ENCODE measurements around the gene UGCG.
A peak's percentile ranks its signal among the peaks of the same experiment; 100 is the strongest.
"Not testable (repeated sequence)": the region's sequence is repeated elsewhere in the genome, so short reads cannot be mapped to it uniquely, and the experiment has no call there.

UGCG gene

DNA sequence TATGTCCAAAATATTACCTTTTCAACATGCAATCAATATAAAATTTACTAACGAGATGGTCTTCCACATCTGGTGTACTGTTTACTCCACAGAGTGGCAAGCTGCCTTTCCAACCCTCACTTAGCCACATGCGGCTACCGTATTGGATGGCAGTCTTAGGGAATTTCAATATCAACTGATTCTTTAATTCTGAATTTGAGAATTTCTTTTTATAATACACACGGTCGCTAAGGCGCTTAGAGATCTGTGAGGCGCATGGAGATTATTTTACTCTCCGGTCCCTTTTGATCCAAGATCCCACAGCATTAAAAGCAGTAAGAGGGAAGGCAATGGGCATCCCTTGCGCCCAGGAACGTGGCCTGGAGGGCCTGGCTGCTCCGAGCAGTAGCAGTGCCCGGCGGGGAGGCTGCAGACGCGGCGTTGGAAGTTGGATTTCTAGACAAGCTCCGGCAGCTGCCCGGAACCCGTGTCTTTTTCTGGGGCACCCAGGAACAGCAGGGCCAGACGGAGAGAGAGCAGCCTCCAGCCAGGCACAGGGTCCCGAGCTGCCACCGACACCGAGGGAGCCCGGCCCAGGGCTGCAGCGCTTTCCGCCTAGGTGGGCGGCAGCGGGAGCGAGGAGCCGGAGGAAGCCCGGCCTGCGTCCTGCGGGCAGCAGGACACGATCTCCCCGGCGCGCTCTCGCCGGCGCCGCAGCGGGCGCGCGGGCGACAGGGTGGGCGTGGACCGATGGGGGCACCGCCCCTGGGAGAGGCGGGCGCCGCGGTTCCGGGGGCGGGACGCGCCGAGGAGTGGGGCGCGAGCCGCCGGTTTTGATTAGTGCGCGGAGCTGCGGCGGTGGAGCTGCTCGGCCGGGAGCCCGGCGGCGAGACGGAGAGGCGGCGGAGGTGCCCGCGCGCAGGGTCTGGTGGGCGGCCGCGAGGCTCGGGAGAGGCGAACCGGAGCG is at the start of gene UGCG:
UGCG (plus strand) TSS at position 819 of the 946 bp plus-strand sequence. CDS start 402 bp downstream, outside the sequence.
- DNase-seq = peak; percentile 95

DNA sequence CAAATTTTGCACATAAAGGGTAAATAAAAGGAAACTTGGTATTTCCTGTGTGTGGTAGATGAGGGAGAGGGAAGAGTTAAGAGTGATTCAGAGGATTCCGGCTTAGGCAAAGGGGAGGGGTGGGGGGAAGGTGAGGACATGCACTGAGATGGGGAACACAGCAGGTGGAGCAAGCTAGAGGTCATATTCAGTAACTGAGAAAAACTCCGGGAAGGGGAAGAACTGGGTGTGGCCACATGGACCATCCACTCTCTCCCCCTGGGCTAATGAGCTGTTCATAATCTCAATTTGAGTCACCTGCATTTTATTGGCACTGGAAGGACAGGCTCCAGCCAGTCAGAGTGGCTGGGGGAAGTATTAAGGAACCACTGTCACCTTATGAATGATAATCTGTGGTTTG is 45.1 kb upstream of the UGCG start:
- no peak for DNase-seq

DNA sequence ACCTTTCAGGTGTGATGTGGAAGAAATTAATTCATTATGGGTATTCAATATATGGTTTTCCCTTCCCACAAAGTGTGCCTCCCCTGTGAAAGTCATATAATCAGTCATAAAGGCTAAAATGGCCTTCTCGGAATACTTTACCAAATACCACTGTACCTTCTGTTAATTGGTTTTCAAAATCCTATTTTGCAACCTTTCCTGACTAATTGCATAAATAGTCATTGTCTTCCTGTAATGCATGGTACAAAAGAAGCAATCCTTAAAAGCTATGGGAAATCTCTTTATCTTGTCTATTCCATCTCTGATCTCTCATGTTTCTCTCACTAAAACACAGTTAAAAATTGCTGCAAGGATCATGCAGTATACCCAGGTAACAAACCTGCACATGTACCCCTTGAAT is 44.3 kb upstream of the UGCG start:
- no peak for DNase-seq

DNA sequence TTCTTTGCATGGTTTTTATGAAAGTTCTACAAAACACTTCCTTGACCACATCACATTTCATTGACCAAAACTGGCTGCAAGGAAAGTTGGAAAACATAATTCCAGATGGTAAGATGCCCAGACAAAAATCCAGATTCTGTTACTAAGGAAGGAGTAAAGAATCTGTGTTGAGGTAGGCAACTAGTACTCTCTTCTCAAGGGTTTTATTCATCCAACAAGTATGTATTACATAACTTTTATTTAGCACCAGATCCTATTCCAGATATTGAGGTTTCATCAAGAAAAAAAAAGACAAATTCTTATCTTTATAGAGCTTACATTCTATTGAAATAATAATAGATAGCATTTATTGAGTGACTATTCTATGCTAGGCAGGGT is 43.2 kb upstream of the UGCG start:
- no peak for DNase-seq

DNA sequence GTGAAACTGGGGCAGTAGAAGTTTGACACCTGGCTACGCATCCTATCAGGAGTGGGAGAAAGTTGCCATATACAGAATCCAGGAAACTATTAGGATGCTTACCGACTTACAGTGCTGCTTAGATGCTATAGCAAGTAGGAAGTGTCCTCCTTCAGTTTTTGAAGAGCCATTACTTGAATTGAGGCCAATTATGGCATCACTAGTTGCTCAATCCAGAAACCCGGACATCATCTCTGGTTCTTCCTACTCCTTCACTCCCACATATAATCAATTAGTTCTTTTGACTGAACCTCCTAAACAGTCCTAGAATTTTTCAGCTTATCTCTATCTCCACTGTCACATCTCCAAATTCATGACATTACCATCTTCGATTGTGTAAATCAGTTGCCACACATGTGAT is 41.8 kb upstream of the UGCG start:
- no peak for DNase-seq

DNA sequence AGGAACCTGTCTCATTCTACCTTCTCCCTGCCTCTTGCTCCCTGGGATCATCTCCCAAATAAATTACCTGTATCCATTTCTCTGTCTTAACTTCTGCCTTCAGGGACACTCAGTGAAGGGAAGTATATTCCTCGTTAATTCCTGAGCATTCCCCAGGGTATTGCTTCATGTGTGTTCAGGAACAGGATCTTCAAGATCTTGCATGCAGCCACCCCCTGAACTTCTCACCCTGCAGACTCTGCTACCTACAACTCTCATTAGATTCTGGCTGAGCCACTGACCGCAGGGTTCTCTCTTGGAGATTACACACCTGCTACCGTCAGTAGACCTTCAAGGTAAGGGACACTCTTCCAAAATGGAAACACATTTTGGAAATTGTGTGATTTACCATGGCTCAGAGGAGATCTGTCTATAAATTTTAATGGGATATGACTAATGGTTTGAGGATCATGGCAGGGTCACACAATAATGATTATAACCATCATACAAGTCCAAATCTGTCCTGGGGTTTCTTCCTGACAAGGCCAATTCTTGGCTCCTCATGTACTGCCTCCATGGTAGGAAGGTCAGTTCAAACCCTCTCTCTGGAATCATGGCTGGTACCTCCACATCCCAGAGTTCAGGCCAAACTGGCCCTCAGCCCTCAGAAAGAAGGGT is 38.9 kb upstream of the UGCG start:
- no peak for DNase-seq

DNA sequence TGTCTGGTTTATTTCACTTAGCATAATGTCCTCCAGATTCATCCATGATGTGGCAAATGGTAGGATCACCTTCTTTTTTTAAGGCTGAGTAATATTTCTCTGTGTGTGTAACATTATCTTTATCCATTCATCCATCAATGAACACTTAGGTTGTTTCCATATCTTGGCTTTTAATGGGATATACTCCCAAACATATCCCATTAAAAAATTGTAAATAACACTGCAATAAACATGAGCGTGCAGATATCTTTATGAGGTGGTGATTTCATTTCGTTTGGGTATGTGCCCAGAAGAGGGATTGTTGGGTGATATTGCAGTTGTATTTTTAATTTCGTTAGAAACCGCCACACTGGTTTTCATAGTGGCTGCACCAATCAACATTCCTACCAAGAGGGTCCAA is 36.2 kb upstream of the UGCG start:
- no peak for DNase-seq

DNA sequence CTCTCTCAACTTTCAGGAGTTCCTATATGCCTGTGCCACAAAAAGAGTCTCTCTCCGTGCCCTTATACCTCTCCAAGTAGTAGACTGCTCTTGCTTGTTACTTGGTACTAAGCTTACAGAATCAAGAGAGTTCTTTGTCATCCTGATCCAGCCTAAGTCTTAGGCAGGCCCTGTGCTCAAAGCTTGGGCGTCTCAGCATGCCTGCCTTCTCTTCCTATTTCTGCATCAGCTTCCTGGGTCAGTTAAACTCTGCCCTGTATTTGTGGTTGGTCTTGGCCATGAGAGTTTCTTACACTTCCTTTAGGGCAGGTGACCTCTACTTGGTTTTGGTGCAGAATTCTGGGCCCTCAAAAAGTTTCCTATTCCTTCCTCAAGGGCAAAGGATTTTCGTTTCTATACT is 33.0 kb upstream of the UGCG start:
- DNase-seq = no peak

DNA sequence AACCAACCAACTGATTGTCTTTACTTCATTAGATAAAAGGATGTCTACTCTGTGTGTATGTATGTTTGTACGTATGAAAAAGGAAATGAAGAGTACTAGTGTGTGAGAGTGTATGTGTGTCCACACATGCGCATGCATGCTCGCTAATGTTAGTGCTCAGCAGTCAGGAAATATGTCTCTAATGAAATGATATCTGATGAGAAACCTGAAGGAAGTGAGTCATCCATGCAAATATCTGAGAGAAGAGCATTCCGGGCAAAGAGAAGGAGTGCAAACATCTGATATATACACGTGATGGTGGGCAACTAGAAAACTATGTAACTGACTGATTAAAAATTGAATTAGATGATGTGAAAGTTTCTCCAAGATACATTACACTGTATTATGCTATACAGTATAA is 29.6 kb upstream of the UGCG start:
- DNase-seq = no peak

DNA sequence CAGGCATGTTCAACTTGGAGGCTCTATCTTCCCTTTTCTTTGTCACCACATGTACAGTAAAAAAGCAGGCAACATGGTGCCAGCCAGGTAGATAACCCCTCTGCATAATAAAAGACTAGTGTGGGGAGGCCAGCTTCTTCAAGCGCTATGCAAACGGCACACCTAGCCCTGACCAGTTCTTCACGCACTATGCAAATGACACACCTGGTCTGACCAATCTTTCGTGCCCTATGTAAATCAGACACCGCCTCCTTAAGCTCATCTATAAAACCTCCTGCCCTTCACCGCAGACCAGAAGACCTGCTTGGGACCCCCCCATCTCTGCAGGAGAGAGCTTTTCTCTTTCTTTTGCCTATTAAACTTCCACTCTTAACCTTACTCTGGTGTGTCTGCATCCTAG is 28.1 kb upstream of the UGCG start:
- DNase-seq = no peak

DNA sequence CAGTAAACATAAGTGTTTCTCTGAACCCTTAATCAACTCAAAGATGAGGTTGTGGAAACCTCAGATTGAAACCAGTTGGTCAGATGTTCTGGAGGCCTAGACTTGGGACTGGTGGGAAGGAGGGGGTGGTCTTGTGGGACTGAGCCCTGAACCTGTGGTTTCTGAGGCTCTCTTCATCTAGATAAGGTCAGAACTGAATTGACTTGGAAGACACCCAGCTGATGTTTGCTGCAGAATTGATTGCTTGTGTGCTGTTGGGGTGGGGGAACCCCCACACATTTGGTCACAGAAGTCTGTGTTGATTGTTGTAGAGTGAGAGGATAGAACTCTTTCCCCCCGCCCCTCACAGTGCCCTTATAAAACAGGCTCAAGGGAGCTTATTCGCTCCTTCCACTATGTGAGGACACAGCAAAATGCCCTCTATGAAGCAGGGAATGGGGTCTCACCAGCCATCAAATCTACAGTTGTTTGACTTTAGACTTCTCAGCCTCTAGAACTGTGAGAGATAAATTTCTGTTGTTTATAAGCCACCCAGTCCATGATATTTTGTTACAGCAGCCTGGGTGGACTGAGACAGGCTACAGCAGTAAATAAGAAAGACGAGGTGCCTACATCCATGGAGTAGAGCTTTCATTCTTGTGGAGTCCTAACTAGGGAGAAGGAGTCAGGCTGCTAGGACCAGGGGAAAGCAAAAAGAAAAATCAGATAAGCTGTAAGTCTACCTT is 25.7 kb upstream of the UGCG start:
- no peak for DNase-seq

DNA sequence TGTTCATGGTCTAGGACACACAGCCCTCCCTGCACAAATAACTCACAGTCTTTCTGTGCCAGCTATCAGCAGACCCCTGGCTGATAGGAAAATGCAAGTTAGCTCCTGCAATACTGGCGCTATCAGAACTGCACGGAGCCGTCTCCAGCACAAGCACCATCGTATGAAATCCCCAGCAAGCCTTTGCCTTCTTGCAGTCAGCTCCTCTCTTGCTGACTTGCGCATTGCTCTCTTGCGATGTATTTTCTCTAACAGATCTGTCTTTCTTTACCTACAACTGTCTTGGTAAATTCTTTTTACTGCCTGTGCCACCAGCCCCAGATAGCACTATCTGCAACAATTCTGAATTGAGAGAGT is 25.1 kb upstream of the UGCG start:
- no peak for DNase-seq

DNA sequence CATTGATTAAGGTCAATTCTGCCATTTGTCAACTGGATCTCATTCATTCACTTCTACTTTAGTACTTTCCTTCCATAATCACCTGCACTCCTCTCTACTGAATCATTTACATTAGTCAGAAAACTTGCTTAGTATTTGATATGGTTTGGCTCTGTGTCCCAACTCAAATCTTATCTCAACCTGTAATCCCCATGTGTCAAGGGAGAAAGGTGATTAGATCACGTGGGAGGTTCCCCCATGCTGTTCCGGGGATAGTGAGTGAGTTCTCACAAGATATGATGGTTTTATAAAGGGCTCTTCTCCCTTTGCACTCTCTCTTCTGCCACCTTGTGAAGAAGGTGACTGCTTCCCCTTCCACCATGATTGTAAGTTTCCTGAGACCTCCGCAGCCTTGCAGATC is 23.7 kb upstream of the UGCG start:
- DNase-seq = no peak

DNA sequence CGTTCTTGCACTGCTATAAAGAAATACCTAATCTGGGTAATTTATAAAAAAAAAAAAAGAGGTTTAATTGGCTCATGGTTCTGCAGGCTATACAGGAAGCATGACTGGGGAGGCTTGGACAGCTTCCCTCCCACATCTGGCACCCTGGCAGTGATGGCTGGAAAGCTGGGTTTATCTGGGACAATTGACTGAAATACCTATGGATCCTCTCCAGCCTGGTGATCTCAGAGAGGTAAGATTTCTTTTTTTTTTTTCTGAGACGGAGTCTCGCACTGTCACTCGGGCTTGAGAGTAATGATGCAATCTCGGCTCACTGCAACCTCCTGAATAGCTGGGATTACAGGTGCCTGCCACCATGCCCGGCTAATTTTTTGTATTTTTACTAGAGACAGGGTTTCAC is 22.7 kb upstream of the UGCG start:
- no peak for DNase-seq

DNA sequence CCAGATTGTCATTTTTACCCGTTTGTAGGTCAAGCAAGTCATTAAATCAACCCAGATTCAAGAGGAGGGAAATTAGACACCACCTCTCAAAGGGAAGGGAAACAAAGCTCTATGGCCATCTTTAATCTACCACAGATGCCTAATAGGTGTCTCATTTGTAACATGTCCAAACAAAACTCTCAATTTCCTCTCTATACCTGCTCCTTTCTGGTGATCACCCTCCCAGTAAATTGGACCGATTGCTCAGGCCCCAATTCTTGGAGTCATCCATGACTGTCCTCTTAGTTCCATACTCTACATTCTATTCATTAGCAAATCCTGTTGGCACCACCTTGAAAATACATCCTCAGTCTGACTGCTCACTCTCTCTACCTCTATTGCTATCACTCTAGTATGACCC is 22.1 kb upstream of the UGCG start:
- DNase-seq = no peak

DNA sequence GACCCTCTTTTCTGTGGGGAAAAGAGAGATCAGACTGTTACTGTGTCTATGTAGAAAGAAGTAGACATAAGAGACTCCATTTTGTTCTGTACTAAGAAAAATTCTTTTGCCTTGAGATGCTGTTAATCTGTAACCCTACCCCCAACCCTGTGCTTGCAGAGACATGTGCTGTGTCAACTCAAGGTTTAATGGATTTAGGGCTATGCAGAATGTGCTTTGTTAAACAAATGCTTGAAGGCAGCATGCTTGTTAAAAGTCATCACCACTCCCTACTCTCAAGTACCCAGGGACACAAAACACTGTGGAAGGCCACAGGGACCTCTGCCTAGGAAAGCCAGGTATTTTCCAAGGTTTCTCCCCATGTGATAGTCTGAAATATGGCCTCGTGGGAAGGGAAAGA is 21.3 kb upstream of the UGCG start:
- DNase-seq = not testable (repeated sequence)

DNA sequence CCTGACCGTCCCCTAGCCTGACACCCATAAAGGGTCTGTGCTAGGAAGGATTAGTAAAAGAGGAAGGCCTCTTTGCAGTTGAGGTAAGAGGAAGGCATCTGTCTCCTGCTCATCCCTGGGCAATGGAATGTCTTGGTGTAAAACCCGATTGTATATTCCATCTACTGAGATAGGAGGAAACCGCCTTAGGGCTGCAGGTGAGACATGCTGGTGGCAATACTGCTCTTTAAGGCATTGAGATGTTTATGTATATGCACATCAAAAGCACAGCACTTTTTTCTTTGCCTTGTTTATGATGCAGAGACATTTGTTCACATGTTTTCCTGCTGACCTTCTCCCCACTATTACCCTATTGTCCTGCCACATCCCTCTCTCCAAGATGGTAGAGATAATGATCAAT is 20.9 kb upstream of the UGCG start:
- DNase-seq = not testable (repeated sequence)

DNA sequence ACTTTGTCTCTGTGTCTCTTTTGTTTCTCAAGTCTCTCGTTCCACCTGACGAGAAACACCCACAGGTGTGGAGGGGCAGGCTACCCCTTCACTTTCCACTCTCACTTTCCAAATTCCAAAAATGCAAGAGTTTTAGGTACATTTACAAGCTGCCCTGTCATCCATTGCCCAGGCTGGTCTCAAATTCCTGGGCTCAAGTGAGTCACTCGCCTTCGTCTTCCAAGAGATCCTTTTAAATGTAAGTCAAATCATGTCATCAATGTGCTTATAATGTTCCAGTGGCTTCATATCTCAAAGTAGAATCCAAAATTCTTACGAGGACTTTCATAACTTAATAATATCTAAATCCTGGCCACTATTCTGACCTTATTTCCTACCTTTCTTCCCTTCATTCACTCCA is 20.4 kb upstream of the UGCG start:
- DNase-seq = no peak

DNA sequence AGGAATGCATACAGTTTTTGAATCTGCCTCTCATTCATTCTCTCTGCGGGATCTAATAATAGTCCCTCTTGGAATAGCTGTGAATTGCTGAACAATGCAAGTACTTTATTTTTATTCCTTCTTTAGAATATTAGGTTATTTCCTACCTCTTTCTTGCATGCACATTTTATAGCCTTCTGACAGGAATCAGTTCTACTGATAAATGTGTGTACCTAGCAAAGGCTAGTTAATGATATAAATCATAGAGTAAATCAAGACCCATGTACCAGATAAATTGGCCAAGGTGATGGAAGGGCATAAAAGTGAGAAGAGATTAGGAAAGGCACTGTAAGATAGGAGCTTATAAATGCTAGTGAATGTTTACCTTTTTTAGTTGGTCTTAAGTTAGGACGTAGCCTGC is 19.2 kb upstream of the UGCG start:
- DNase-seq = no peak

DNA sequence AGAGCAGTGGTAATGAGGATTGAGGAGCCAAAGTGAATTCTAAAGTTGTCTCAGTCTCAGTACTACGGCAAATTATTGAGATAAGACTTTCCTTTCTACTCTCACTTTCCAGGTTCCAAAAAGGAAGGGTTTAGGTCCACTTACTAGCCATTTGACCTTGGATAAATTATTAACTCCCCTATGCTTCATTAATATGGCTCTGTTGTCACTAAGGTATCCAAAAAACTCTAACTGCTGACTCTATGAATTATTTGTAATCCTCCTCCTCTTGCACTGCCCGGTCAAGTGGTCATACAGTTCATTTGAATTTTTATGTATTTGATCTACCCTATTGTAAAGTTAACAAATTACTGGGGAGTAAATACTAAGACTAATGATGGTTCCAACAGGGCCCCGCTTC is 17.7 kb upstream of the UGCG start:
- no peak for DNase-seq

DNA sequence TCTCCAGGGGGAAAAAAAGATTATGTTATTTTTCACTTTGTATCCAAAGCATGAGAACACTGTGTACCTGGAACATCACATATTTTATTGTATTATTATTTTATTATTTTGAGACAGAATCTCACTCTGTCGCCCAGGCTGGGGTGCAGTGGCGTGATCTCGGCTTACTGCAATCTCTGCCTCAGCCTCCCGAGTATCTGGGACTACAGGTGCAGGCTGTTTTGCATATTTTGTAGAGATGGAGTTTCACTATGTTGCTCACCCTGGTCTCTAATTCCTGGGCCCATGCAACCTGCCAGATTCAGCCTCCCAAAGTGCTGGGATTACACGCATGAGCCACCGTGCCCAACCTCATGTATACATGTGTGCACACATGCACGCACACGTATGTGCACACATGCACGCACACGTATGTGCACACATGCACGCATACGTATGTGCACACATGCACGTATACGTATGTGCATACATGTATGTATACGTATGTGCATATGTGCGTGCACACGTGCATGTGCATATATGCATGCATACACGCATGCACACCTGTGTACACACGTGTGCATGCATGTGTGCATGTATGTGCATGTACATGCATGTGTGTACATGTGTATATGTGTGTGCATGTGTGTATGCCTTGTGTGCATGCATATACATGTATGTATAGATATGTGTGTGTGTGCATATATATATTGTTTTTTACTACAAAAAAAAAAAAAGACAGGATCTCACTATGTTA is 9.5 kb upstream of the UGCG start:
- DNase-seq = no peak

DNA sequence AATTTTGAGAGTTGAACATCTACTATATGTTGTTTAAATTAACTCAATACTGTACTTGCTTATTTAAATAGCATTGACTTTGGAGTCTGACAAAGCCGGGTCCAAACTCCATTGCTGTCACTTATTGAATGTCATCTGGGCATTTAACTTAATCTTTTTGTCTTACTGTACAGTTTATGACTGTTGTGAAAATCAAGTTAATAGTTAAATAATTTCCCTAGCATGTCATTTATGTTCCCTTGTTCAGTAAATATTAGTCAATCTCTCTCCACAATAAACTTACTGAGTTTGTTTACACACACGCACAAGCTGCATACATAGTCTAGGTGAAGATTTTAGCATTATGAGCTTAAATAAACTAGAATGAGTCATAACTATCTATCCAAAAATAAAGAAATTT is 6.3 kb upstream of the UGCG start:
- no peak for DNase-seq

DNA sequence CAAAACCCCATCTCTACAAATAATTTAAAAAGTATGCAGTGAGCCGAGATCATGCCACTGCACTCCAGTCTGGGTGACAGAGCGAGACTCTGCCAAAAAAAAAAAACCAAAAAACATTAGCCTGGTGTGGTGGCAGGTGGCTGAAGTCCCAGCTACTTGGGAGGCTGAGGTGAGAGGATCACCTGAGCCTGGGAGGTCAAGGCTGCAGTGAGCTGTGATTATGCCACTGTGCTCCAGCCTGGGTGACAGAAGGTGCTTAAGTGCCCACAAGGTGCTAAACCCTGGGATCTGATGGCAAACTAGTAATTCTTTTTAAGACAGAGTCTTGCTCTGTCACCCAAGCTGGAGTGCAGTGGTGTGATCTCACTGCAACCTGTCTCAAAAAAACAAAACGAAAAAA is 5.7 kb upstream of the UGCG start:
- not testable (repeated sequence) for DNase-seq

Data from left hindlimb (tissue), 1 donor.